ENCODE data around the gene SYNPO2. TPM values are rescaled to one million over a fixed set of nuclear protein-coding genes. Genes with fewer than 3 reads are reported as not detected.
A peak's percentile ranks its signal among the peaks of the same experiment; 100 is the strongest.

The SYNPO2 gene
- total and polyA plus RNA-seq, 2 donors (not counting 1 experiment from before 2014, with no cell fraction given) = 40.1 to 71.7 TPM

DNA sequence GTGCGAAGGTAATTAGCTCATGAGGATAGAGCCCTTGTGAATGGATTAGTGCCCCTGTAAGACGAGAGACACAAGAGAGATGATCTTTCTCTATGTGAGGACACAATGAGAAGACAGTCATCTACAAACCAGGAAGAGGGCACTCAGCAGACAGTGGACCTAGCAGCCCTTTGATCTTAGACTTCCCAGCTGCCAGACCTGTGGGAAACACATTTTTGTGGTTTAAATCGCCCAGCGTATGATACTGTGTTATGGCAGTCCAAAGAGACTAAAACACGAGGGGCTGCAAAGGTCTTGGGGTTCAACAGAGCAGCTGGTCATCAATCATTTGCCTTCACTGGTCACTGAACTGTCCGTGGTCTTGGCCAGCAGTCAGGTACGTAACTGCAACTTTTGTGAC is 9.2 kb upstream of the SYNPO2 start:
- Histone ChIP-seq H3K9me3 (ENCODE audit: control insufficient read depth, insufficient read depth, low read depth, low read length) (no peaks in the 10 kb centered on the region), H2AFZ (ENCODE audit: low read length) (no peak overlapping the region), H3K4me1 (ENCODE audit: control insufficient read depth, extremely low read depth, insufficient read depth, low read length) (no peaks in the 10 kb centered on the region), H3K36me3 (ENCODE audit: control insufficient read depth, insufficient read depth, low read length) (no peaks in the 10 kb centered on the region), H4K20me1 (ENCODE audit: control insufficient read depth, extremely low read depth, insufficient read depth, low read length) (no peaks in the 10 kb centered on the region), H3K9ac (ENCODE audit: insufficient read depth, low read length) (no peak overlapping the region), H3K4me2 (ENCODE audit: extremely low read depth, insufficient read depth, low read length) (no peak overlapping the region), H3K79me2 (ENCODE audit: control insufficient read depth, insufficient read depth, low read length) (no peaks in the 10 kb centered on the region), H3K27me3 (ENCODE audit: control insufficient read depth, insufficient read depth, low read length) (no peaks in the 10 kb centered on the region), H3K27ac (ENCODE audit: insufficient read depth, low read length) (no peak overlapping the region), H3K4me3 (replicated peaks in 1 of 4; ENCODE audit: control extremely low read depth in 1 of 4, insufficient read depth in 1 of 4, low read depth in 3 of 4, low read length in 4 of 4) (no peak overlapping the region)
- TF ChIP-seq EZH2 (IDR thresholded peaks at IDR 0.05; ENCODE audit: low read length, missing control alignments) = no peak
- no peak for TF ChIP-seq CTCF (conservative IDR thresholded peaks at IDR 0.05 in 1 of 2, IDR thresholded peaks at IDR 0.05 in 1 of 2; ENCODE audit: low read depth in 1 of 2, low read length in 2 of 2)
- no peak for DNase-seq (ENCODE audit: low read depth in 2 of 2)

- Histone ChIP-seq H3K4me3 (replicated peaks in 1 of 4; ENCODE audit: control extremely low read depth in 1 of 4, insufficient read depth in 1 of 4, low read depth in 3 of 4, low read length in 4 of 4) (no peak overlapping the region), H3K79me2 (ENCODE audit: control insufficient read depth, insufficient read depth, low read length) (no peaks in the 10 kb centered on the region), H3K9ac (ENCODE audit: insufficient read depth, low read length) (no peak overlapping the region), H3K27ac (ENCODE audit: insufficient read depth, low read length) (no peak overlapping the region), H2AFZ (ENCODE audit: low read length) (no peak overlapping the region), H3K27me3 (ENCODE audit: control insufficient read depth, insufficient read depth, low read length) (no peaks in the 10 kb centered on the region), H3K36me3 (ENCODE audit: control insufficient read depth, insufficient read depth, low read length) (no peaks in the 10 kb centered on the region), H3K4me2 (ENCODE audit: extremely low read depth, insufficient read depth, low read length) (no peak overlapping the region), H3K4me1 (ENCODE audit: control insufficient read depth, extremely low read depth, insufficient read depth, low read length) (no peaks in the 10 kb centered on the region), H4K20me1 (ENCODE audit: control insufficient read depth, extremely low read depth, insufficient read depth, low read length) (no peaks in the 10 kb centered on the region), H3K9me3 (ENCODE audit: control insufficient read depth, insufficient read depth, low read depth, low read length) (no peaks in the 10 kb centered on the region)
- TF ChIP-seq CTCF (conservative IDR thresholded peaks at IDR 0.05 in 1 of 2, IDR thresholded peaks at IDR 0.05 in 1 of 2; ENCODE audit: low read depth in 1 of 2, low read length in 2 of 2) (no peak), EZH2 (IDR thresholded peaks at IDR 0.05; ENCODE audit: low read length, missing control alignments) (no peak)
- DNase-seq (ENCODE audit: low read depth in 2 of 2) = no peak
Observed at GRCh38 chr4:118881512-118882146, 7.0 kb upstream of the SYNPO2 start.

- H3K9ac ChIP-seq (ENCODE audit: insufficient read depth, low read length) = no peak overlapping the region
- H3K4me3 ChIP-seq (replicated peaks in 1 of 4; ENCODE audit: control extremely low read depth in 1 of 4, insufficient read depth in 1 of 4, low read depth in 3 of 4, low read length in 4 of 4) = no peak overlapping the region
- H3K27me3 ChIP-seq (ENCODE audit: control insufficient read depth, insufficient read depth, low read length) = no peaks in the 10 kb centered on the region
- DNase-seq (ENCODE audit: low read depth in 2 of 2) = no peak
- no peak overlapping the region for H3K4me2 ChIP-seq (ENCODE audit: extremely low read depth, insufficient read depth, low read length)
- no peak overlapping the region for H3K27ac ChIP-seq (ENCODE audit: insufficient read depth, low read length)
- no peaks in the 10 kb centered on the region for H3K4me1 ChIP-seq (ENCODE audit: control insufficient read depth, extremely low read depth, insufficient read depth, low read length)
- no peaks in the 10 kb centered on the region for H3K79me2 ChIP-seq (ENCODE audit: control insufficient read depth, insufficient read depth, low read length)
- no peaks in the 10 kb centered on the region for H3K9me3 ChIP-seq (ENCODE audit: control insufficient read depth, insufficient read depth, low read depth, low read length)
- no peaks in the 10 kb centered on the region for H3K36me3 ChIP-seq (ENCODE audit: control insufficient read depth, insufficient read depth, low read length)
- no peak overlapping the region for H2AFZ ChIP-seq (ENCODE audit: low read length)
- no peaks in the 10 kb centered on the region for H4K20me1 ChIP-seq (ENCODE audit: control insufficient read depth, extremely low read depth, insufficient read depth, low read length)
- no peak for TF ChIP-seq EZH2 (IDR thresholded peaks at IDR 0.05; ENCODE audit: low read length, missing control alignments)
- TF ChIP-seq CTCF (conservative IDR thresholded peaks at IDR 0.05 in 1 of 2, IDR thresholded peaks at IDR 0.05 in 1 of 2; ENCODE audit: low read depth in 1 of 2, low read length in 2 of 2) = peak in 1 of 2 donors; percentile 30
Observed at GRCh38 chr4:118883861-118884260, 4.8 kb upstream of the SYNPO2 start.

Measured in fibroblast of lung (primary cell).